Measurements from ENCODE around the gene BEND4.

- TF ChIP-seq, protein P1, sequence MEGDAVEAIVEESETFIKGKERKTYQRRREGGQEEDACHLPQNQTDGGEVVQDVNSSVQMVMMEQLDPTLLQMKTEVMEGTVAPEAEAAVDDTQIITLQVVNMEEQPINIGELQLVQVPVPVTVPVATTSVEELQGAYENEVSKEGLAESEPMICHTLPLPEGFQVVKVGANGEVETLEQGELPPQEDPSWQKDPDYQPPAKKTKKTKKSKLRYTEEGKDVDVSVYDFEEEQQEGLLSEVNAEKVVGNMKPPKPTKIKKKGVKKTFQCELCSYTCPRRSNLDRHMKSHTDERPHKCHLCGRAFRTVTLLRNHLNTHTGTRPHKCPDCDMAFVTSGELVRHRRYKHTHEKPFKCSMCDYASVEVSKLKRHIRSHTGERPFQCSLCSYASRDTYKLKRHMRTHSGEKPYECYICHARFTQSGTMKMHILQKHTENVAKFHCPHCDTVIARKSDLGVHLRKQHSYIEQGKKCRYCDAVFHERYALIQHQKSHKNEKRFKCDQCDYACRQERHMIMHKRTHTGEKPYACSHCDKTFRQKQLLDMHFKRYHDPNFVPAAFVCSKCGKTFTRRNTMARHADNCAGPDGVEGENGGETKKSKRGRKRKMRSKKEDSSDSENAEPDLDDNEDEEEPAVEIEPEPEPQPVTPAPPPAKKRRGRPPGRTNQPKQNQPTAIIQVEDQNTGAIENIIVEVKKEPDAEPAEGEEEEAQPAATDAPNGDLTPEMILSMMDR (IDR thresholded peaks at IDR 0.05; ENCODE audit: insufficient read depth, low read length) = no peak
- TF ChIP-seq GABPA (IDR thresholded peaks at IDR 0.05; ENCODE audit: low read depth) (no peak), SPI1 (IDR thresholded peaks at IDR 0.05; ENCODE audit: borderline replicate concordance, low read depth) (no peak)
- TF ChIP-seq, protein P2, sequence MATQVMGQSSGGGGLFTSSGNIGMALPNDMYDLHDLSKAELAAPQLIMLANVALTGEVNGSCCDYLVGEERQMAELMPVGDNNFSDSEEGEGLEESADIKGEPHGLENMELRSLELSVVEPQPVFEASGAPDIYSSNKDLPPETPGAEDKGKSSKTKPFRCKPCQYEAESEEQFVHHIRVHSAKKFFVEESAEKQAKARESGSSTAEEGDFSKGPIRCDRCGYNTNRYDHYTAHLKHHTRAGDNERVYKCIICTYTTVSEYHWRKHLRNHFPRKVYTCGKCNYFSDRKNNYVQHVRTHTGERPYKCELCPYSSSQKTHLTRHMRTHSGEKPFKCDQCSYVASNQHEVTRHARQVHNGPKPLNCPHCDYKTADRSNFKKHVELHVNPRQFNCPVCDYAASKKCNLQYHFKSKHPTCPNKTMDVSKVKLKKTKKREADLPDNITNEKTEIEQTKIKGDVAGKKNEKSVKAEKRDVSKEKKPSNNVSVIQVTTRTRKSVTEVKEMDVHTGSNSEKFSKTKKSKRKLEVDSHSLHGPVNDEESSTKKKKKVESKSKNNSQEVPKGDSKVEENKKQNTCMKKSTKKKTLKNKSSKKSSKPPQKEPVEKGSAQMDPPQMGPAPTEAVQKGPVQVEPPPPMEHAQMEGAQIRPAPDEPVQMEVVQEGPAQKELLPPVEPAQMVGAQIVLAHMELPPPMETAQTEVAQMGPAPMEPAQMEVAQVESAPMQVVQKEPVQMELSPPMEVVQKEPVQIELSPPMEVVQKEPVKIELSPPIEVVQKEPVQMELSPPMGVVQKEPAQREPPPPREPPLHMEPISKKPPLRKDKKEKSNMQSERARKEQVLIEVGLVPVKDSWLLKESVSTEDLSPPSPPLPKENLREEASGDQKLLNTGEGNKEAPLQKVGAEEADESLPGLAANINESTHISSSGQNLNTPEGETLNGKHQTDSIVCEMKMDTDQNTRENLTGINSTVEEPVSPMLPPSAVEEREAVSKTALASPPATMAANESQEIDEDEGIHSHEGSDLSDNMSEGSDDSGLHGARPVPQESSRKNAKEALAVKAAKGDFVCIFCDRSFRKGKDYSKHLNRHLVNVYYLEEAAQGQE (IDR thresholded peaks at IDR 0.05; ENCODE audit: insufficient replicate concordance, low read depth) = no peak
Observed at GRCh38 chr4:42088386-42088785, 64.1 kb downstream of the BEND4 start.
